Muscle of leg (tissue), 11 donors: Measurements from ENCODE around the gene KLHL33. TPM values are rescaled to one million over a fixed set of nuclear protein-coding genes. Genes with fewer than 3 reads are reported as not detected.

Experiments
- DNase-seq: peaks from one replicate; pipeline ENCODE4 v3.0.0; 2013
- H3K27ac ChIP-seq: one replicate; pipeline ENCODE4 v1.5.1; 2013; ENCODE audit warnings: mild to moderate bottlenecking, low read length, control low read depth
- H3K27me3 ChIP-seq: one replicate; pipeline ENCODE4 v1.6.1; 2013; ENCODE audit warnings: low read length; ENCODE audit not compliant: control insufficient read depth, insufficient read depth
- H3K36me3 ChIP-seq: one replicate; pipeline ENCODE4 v1.6.1; 2013; ENCODE audit warnings: low read length; ENCODE audit not compliant: control insufficient read depth, insufficient read depth
- H3K4me1 ChIP-seq: one replicate; pipeline ENCODE4 v1.6.1; 2013; ENCODE audit warnings: low read length; ENCODE audit not compliant: control insufficient read depth, insufficient read depth
- H3K4me3 ChIP-seq: one replicate; pipeline ENCODE4 v1.5.1; 2013; ENCODE audit warnings: low read length, control low read depth
- H3K9me3 ChIP-seq: replicated peaks from 2 replicates; pipeline ENCODE4 v1.6.1; 2013; ENCODE audit warnings: low read depth, low read length; ENCODE audit not compliant: control insufficient read depth
- WGBS: methylation state at CpG from one replicate; pipeline ENCODE4 v1.1.5; 2013; ENCODE audit warnings: missing lambda C conversion rate; ENCODE audit not compliant: insufficient coverage; 5-methylcytosine and 5-hydroxymethylcytosine counted together
- polyA plus RNA-seq, 8 donors: library from polyadenylated mRNA; unstranded; fragments of 120-200 nt; gene quantifications; one replicate each; pipeline versions ENCODE4 v1.2.1 to v1.2.3, GENCODE V29; 2013; ENCODE audit warnings: inconsistent platforms in 1 of 8, low replicate concordance in 1 of 8; ENCODE audit not compliant: insufficient read length in 8 of 8, insufficient read depth in 1 of 8
- total RNA-seq: library from RNA; stranded (reverse); fragments of 120-200 nt; gene quantifications from one replicate; pipeline ENCODE4 v1.2.4, GENCODE V29; 2013

The KLHL33 gene
- total and polyA plus RNA-seq, 9 donors, result 0.37 to 2.5 (median 1.1) TPM

DNA sequence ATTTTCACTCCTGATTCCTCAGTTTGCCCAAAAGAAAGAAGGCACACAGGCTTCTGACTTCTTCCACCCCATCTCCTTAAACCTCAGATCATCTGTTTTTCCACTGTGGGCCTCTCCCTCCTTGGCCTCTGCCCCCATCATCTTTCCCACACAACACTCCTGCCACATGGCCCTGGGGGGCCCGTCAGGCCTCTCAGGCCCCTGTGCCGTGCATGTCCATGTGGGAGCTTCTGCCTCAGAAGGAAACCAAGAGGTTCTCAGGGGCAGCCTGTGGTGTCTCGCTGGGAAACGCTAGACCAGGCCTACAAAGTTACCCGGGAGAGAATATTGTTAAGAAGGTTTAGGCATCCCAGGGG is 8.0 kb downstream of the KLHL33 start:
- no peak overlapping the region for H3K4me3 ChIP-seq
- no peaks in the 10 kb centered on the region for H3K27me3 ChIP-seq
- H3K27ac ChIP-seq, result peak overlapping the region; percentile 20
- H3K9me3 ChIP-seq, result no peaks in the 10 kb centered on the region
- DNase-seq, result no peak
- peaks cover 14% of the 10 kb centered on the region for H3K4me1 ChIP-seq
- H3K36me3 ChIP-seq, result no peaks in the 10 kb centered on the region
- WGBS, result 70% methylated on average over 2 of the region's 5 CpGs

DNA sequence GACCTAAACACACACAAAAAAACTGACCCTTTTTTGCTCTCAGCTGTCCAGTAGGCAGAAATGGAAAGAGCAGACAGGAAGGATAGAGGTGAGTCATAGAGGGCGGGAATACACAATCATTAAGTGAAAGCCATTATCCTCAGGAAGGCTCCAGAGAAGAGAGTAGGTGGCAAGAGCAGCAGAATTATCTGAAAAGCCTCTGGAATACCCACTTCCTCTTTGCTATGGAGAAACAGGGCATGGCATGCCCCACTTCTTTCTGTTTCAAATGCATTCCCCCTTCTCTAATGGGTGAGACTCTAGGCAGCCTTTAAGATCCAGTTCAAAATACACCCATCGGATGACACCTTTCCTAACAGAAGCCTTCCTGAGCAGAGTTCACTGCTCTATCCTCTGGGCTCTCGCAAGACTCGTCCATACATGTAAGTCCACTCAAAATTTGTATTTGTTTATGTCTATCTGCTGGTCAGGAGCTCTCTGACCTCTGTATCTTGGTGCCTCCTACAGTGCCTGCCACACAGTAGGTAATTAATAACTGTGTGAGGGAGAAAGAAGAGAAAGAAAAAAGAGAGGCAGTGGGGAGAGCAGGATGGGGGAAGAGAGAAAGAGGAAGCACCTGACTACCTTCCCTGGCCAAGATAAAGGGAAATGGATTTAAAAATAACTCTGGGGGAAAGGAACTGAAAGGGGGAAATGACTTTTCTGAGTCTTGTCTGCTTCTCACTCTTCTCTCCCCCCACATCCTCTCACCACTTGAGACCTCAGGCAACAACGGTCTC is 8.5 kb downstream of the KLHL33 start:
- WGBS, result 50% methylated on average over 2 of the region's 5 CpGs
- H3K4me3 ChIP-seq, result no peak overlapping the region
- peak; percentile 60 for DNase-seq
- H3K27me3 ChIP-seq, result no peaks in the 10 kb centered on the region
- H3K9me3 ChIP-seq, result no peaks in the 10 kb centered on the region
- H3K27ac ChIP-seq, result no peak overlapping the region
- no peaks in the 10 kb centered on the region for H3K36me3 ChIP-seq
- peaks cover 14% of the 10 kb centered on the region for H3K4me1 ChIP-seq

DNA sequence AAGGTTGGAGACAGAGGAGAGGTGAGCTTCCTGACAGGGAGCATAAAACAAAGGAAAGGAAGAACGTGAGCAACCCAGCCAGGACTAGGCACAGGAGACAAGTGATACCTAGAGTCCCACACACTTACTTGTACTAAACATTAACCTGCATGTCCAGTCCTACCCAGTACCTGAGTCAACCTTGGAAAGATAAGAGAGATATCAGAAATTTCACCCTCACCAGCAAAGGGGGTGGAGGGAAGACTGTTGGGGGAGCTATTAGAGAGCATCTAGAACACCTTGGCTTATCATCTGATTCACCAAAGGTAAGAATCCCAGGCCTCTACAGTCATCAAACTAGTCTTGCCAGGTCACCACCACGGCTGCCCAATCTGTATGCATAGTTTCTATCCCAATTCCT is 11.1 kb downstream of the KLHL33 start:
- no peak overlapping the region for H3K27ac ChIP-seq
- no peaks in the 10 kb centered on the region for H3K36me3 ChIP-seq
- peaks cover 6% of the 10 kb centered on the region for H3K4me1 ChIP-seq
- 43% methylated on average over 1 of the region's 2 CpGs for WGBS
- H3K27me3 ChIP-seq, result no peaks in the 10 kb centered on the region
- DNase-seq, result no peak
- H3K4me3 ChIP-seq, result no peak overlapping the region
- no peaks in the 10 kb centered on the region for H3K9me3 ChIP-seq

DNA sequence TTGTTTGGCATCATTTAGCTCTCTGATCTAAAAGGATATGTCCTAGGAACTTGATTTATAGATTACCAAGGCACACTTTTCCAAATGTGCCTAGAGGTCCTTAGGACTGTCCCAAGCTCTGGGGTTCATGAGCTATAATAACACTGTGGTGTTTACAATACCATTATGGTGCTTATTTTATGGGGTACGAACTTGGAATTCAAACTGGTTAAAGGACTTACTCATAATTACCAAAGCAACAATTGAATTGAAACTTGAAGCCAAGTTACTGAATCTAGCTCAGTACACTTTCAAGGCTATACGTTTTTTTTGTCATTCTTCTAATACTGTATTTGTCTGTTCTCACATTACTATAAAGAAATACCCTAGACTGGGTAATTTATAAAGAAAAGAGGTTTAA is 13.1 kb downstream of the KLHL33 start:
- no peaks in the 10 kb centered on the region for H3K9me3 ChIP-seq
- H3K36me3 ChIP-seq, result no peaks in the 10 kb centered on the region
- no peak overlapping the region for H3K27ac ChIP-seq
- H3K4me1 ChIP-seq, result no peaks in the 10 kb centered on the region
- WGBS, result no CpG with 5 or more reads among the region's 2 CpGs
- no peaks in the 10 kb centered on the region for H3K27me3 ChIP-seq
- no peak overlapping the region for H3K4me3 ChIP-seq
- DNase-seq, result no peak

DNA sequence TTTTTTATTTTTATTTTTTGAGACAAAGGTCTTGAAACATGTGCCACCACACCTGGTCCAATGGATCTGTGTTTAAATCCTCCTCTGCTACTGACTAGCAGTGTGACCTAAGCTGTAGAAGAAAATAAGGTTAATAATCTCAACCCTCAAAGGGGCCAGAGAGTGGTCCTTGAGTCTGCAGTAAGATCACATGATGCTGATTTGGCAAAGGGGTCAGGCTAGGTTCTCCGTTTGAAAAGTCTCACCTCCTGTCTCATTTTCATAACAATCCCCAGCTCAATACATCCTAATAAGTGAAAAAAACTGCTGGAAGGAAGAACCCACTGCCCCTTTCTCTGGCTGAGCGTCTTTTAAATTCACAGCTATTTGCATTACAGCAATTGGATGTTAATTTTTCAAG is 14.7 kb downstream of the KLHL33 start:
- Histone ChIP-seq H3K9me3 (no peaks in the 10 kb centered on the region), H3K36me3 (no peaks in the 10 kb centered on the region), H3K27me3 (no peaks in the 10 kb centered on the region), H3K4me3 (no peak overlapping the region), H3K27ac (no peak overlapping the region), H3K4me1 (no peaks in the 10 kb centered on the region)
- no peak for DNase-seq
- no CpG with 5 or more reads among the region's 2 CpGs for WGBS

DNA sequence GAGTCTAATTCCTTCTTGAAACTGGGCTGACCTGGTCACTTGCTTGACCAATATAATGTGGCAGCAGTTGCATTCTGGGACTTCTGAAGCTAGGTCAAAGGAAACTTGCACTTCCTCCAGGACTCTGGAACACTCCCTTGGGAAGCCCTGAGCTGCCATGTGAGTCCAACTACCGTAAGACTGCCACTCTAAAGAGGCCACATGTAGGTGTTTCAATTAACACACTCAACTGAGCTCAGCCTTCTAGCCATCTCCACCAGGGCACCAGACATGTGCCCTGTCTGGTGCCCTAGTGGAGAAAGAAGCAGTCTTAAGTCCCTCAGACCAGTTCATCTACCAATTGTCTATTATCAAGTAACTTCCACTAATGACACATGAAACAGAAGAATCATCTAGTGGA is 16.5 kb downstream of the KLHL33 start:
- Histone ChIP-seq H3K4me3 (no peak overlapping the region), H3K36me3 (no peaks in the 10 kb centered on the region), H3K9me3 (no peaks in the 10 kb centered on the region), H3K27me3 (no peaks in the 10 kb centered on the region), H3K4me1 (no peaks in the 10 kb centered on the region), H3K27ac (no peak overlapping the region)
- WGBS, result 20% methylated on average over 1 of the region's 1 CpG
- DNase-seq, result no peak

DNA sequence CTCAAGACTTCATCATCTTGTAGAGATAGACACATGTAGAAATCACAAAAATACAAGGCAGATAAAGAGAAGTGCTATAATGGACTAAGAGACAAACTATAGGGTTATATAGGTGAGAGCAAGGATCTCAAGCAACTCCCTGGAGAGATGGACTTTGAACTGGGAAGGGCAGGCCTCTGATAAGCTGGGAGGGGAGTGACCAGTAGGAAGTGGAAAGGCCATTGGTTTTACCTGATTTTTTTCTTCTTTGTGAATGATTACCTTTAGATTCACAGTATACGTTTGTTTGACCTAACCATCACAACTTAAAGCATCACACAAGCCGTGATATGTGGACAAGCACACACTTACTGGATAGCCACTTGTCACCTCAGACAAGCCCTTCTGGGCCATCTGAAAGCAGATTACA is 17.5 kb downstream of the KLHL33 start:
- H3K4me1 ChIP-seq, result peaks cover 7% of the 10 kb centered on the region
- no peak for DNase-seq
- H3K9me3 ChIP-seq, result no peaks in the 10 kb centered on the region
- H3K27me3 ChIP-seq, result no peaks in the 10 kb centered on the region
- WGBS, result 81% methylated on average over 2 of the region's 2 CpGs
- no peaks in the 10 kb centered on the region for H3K36me3 ChIP-seq
- H3K27ac ChIP-seq, result no peak overlapping the region
- H3K4me3 ChIP-seq, result no peak overlapping the region

DNA sequence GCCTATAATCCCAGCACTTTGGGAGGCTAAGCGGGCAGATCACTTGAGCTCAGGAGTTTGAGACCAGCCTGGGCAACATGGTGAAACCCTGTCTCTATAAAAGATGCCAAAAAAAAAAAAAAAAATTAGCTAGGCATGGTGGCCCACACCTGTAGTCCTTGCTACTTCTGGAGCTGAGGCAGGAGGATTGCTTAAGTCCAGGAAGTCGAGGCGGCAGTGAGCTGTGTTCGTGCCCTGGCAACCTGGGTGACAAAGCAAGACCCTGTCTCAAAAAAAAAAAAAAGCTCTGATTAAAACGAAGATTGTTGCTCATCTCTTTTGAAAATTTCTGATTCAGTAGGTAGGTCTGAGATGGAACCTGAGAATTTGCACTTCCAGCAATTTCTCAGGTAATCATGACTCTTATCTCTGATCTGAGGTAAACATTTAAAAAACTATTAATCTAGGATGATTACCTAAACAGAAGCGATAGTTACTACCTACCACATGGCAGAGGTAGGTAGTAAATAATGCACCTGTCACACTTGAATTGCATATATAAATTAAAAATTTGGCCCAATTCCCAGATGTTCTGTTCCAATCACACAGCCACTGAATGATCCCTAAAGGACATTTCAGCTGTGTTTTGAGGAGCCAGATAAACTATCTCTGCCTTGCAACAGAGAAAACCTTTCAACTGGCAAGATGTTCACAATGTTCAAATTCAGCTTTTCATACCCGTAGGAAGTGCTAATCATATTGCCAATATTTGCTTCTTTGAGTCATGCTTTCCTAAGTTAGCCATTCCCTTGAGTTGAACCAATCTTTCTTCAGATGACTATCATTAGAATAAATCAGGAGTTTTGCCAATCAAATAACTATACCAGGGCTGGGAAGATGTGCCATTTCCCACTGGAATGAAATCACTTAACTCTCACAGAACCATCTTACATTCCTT is 18.4 kb downstream of the KLHL33 start:
- Histone ChIP-seq H3K27me3 (no peaks in the 10 kb centered on the region), H3K4me1 (peaks cover 7% of the 10 kb centered on the region), H3K9me3 (no peaks in the 10 kb centered on the region), H3K4me3 (no peak overlapping the region), H3K27ac (no peak overlapping the region), H3K36me3 (no peaks in the 10 kb centered on the region)
- no peak for DNase-seq
- 71% methylated on average over 3 of the region's 7 CpGs for WGBS

DNA sequence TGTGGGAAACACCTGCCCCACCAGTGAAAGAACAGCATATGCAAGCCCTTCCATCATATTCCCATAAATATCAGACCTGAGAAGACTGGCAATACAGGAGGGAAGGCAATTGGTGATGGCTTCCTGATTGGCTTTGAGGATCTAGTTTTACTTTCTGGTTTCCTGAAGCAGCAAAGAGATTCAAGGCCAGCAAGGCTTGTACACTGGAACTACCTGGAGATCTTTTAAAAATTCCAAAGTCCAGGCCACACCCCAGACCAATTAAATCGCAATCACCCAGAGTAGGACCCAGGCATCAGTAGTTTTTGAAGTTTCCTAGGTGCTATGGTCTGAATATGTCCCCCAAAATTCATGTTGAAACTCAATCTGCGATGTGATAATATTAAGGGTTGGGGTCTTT is 19.7 kb downstream of the KLHL33 start:
- DNase-seq, result no peak
- peaks cover 11% of the 10 kb centered on the region for H3K4me1 ChIP-seq
- no peak overlapping the region for H3K27ac ChIP-seq
- H3K4me3 ChIP-seq, result no peak overlapping the region
- H3K9me3 ChIP-seq, result no peaks in the 10 kb centered on the region
- WGBS, result no CpG with 5 or more reads among the region's 2 CpGs
- H3K27me3 ChIP-seq, result no peaks in the 10 kb centered on the region
- H3K36me3 ChIP-seq, result no peaks in the 10 kb centered on the region

DNA sequence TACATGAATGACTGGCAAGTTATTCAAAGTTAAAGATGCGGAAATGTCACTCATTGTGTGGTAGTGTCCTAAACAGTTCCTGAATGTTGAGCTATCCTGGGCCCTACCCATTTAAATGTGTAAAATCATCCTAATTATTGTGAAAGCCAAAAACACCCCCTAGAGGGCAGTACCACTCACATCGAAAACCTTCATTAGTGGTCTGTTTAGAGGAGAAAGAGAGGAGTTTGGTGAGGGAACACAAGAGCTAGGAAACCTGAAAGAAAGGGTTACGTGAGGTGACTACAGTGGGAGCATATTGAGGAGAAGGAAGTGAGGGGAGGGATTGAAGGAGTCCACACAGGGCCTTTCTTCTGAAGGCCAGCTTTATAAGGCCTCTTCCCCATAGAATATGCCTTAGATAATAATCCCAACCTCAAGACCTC is 20.2 kb downstream of the KLHL33 start:
- WGBS, result 40% methylated on average over 1 of the region's 3 CpGs
- Histone ChIP-seq H3K27ac (no peak overlapping the region), H3K27me3 (no peaks in the 10 kb centered on the region), H3K4me1 (peaks cover 11% of the 10 kb centered on the region), H3K9me3 (no peaks in the 10 kb centered on the region), H3K4me3 (no peak overlapping the region), H3K36me3 (no peaks in the 10 kb centered on the region)
- peak; percentile 43 for DNase-seq
